ENCODE data around the gene LILRB1. TPM values are rescaled to one million over a fixed set of nuclear protein-coding genes. Genes with fewer than 3 reads are reported as not detected.

LILRB1 gene
- total and polyA plus RNA-seq, 2 donors (not counting 3 experiments of a cell fraction or from before 2014, with no cell fraction given): not detected

- dilution Hi-C loops (cut with MboI; ENCODE audit: extremely low pct_ligation_motif_present, low sequenced_read_pairs) (no loop called here), intact Hi-C loops (cut with micrococcal nuclease) (no loop called here)
- H3K9ac ChIP-seq (replicated peaks; ENCODE audit: extremely low read depth, insufficient read depth, low read length): no peak overlapping the region
- no peaks in the 10 kb centered on the region for H3K36me3 ChIP-seq (ENCODE audit: control insufficient read depth in 2 of 2, extremely low read depth in 1 of 2, insufficient read depth in 2 of 2, low read length in 2 of 2)
- CTCF ChIA-PET: interaction anchor here (1.3 to 4.2 kb wide), 2 partner anchors 23 to 25 kb away, joined by 3 to 28 read pairs; no protein-coding TSS in a partner anchor
- BruUV-seq (replicated peaks): no TSS peak
- TF ChIP-seq MYC (IDR thresholded peaks at IDR 0.05; ENCODE audit: low read depth, low read length) (no peak), MAX (IDR thresholded peaks at IDR 0.05; ENCODE audit: insufficient read depth, insufficient read length) (no peak), POLR2A (IDR thresholded peaks at IDR 0.05; ENCODE audit: low read depth, low read length) (no peak), GATA2 (IDR thresholded peaks at IDR 0.05; ENCODE audit: insufficient read depth, insufficient read length, low read depth, low read length) (no peak), EZH2 (IDR thresholded peaks at IDR 0.05; ENCODE audit: borderline replicate concordance, low read depth, low read length, severe bottlenecking) (no peak), FOS (IDR thresholded peaks at IDR 0.05; ENCODE audit: borderline replicate concordance, insufficient read depth, low read length) (no peak), JUN (IDR thresholded peaks at IDR 0.05; ENCODE audit: borderline replicate concordance, insufficient read depth, insufficient read length, low read depth) (no peak), POLR2AphosphoS5 (IDR thresholded peaks at IDR 0.05; ENCODE audit: insufficient read depth, low read depth, low read length) (no peak)
- TF ChIP-seq, protein P1, sequence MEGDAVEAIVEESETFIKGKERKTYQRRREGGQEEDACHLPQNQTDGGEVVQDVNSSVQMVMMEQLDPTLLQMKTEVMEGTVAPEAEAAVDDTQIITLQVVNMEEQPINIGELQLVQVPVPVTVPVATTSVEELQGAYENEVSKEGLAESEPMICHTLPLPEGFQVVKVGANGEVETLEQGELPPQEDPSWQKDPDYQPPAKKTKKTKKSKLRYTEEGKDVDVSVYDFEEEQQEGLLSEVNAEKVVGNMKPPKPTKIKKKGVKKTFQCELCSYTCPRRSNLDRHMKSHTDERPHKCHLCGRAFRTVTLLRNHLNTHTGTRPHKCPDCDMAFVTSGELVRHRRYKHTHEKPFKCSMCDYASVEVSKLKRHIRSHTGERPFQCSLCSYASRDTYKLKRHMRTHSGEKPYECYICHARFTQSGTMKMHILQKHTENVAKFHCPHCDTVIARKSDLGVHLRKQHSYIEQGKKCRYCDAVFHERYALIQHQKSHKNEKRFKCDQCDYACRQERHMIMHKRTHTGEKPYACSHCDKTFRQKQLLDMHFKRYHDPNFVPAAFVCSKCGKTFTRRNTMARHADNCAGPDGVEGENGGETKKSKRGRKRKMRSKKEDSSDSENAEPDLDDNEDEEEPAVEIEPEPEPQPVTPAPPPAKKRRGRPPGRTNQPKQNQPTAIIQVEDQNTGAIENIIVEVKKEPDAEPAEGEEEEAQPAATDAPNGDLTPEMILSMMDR (IDR thresholded peaks at IDR 0.05; ENCODE audit: extremely low read depth in 1 of 2, insufficient read depth in 1 of 2, low read depth in 1 of 2, low read length in 2 of 2): no peak
- no peaks in the 10 kb centered on the region for H3K9me3 ChIP-seq (replicated peaks; ENCODE audit: control insufficient read depth, insufficient read depth, low read length)
- H3K79me2 ChIP-seq (ENCODE audit: control insufficient read depth, insufficient read depth, low read length): no peaks in the 10 kb centered on the region
- H3K9me1 ChIP-seq (replicated peaks; ENCODE audit: control insufficient read depth, extremely low read depth, insufficient read depth, low read length): no peaks in the 10 kb centered on the region
- no peak overlapping the region for H3K4me3 ChIP-seq (replicated peaks in 1 of 3; ENCODE audit: insufficient read depth in 1 of 3, low read depth in 1 of 3, low read length in 3 of 3)
- DNase-seq (ENCODE audit: low read depth, low spot score): no peak
- H3K27me3 ChIP-seq (ENCODE audit: control insufficient read depth in 2 of 2, insufficient read depth in 2 of 2, low read length in 2 of 2): no peaks in the 10 kb centered on the region
- no peaks in the 10 kb centered on the region for H3K4me1 ChIP-seq (ENCODE audit: control insufficient read depth, extremely low read depth, insufficient read depth, low read length)
- no peaks in the 10 kb centered on the region for H4K20me1 ChIP-seq (replicated peaks; ENCODE audit: control insufficient read depth, extremely low read depth, insufficient read depth, low read length)
- no peak overlapping the region for H3K27ac ChIP-seq (ENCODE audit: insufficient read depth, low read depth, low read length)
- H2AFZ ChIP-seq (ENCODE audit: low read depth, low read length): no peak overlapping the region
- H3K4me2 ChIP-seq (ENCODE audit: insufficient read depth, low read length): no peak overlapping the region
- FAIRE-seq: no peak
- POLR2A ChIA-PET: no interaction called here
These were observed 19.9 kb downstream of the LILRB1 start for GRCh38 chr19:54650108-54650655.
